ENCODE results near the gene KCNG3. TPM values are rescaled to one million over a fixed set of nuclear protein-coding genes. Genes with fewer than 3 reads are reported as not detected.

The KCNG3 gene
- total RNA-seq: 0.16 TPM

GRCh38 chr2:42493468-42494354, at the start of gene KCNG3:
TSS of gene KCNG3 (minus strand) at chr2:42493982. CDS start at chr2:42493501, 481 bp downstream.
- DNase-seq: peak; percentile 33

- no peak for DNase-seq
Observed at GRCh38 chr2:42542871-42543270, 49.1 kb upstream of the KCNG3 start.

- DNase-seq: no peak
Observed at GRCh38 chr2:42537493-42537892, 43.7 kb upstream of the KCNG3 start.

GRCh38 chr2:42532397-42532796, 38.6 kb upstream of the KCNG3 start:
- no peak for DNase-seq

GRCh38 chr2:42523341-42523740, 29.6 kb upstream of the KCNG3 start:
- DNase-seq: no peak

GRCh38 chr2:42522035-42522434, 28.3 kb upstream of the KCNG3 start:
- no peak for DNase-seq

- DNase-seq: no peak
Observed at GRCh38 chr2:42519624-42520023, 25.8 kb upstream of the KCNG3 start.

GRCh38 chr2:42516418-42516901, 22.7 kb upstream of the KCNG3 start:
- DNase-seq: no peak

- DNase-seq: no peak
Observed at GRCh38 chr2:42513252-42513918, 19.6 kb upstream of the KCNG3 start.

- no peak for DNase-seq
Observed at GRCh38 chr2:42510608-42511243, 16.9 kb upstream of the KCNG3 start.

GRCh38 chr2:42510191-42510590, 16.4 kb upstream of the KCNG3 start:
- DNase-seq: no peak

GRCh38 chr2:42504364-42505230, 10.8 kb upstream of the KCNG3 start:
- DNase-seq: no peak

GRCh38 chr2:42503291-42503690, 9.5 kb upstream of the KCNG3 start:
- DNase-seq: no peak

- DNase-seq: no peak
Observed at GRCh38 chr2:42498497-42498896, 4.7 kb upstream of the KCNG3 start.

GRCh38 chr2:42495611-42496010, 1.8 kb upstream of the KCNG3 start:
- no peak for DNase-seq

- DNase-seq: no peak
Observed at GRCh38 chr2:42495234-42495581, 1.4 kb upstream of the KCNG3 start.

GRCh38 chr2:42494355-42495233, 812 bp upstream of the KCNG3 start:
- peak; percentile 70 for DNase-seq

GRCh38 chr2:42492691-42493467, 903 bp downstream of the KCNG3 start:
- no peak for DNase-seq

- no peak for DNase-seq
Observed at GRCh38 chr2:42488297-42488696, 5.5 kb downstream of the KCNG3 start.
